Activated CD8-positive, alpha-beta memory T cell treated with anti-CD3 and anti-CD28 coated beads, Interleukin-2, amount 50 U/mL, for 24 hours (primary cell): Measurements from ENCODE around the gene CDK6.

Source experiments
- DNase-seq: peaks from one replicate; pipeline ENCODE4 v3.0.0-alpha.2; 2020; ENCODE audit errors: extremely low read depth

The CDK6 gene

GRCh38 chr7:92845736-92846135 is 9.4 kb upstream of the CDK6 start:
- no peak for DNase-seq

GRCh38 chr7:92843781-92844180 is 7.4 kb upstream of the CDK6 start:
- no peak for DNase-seq

GRCh38 chr7:92843034-92843760 is 6.8 kb upstream of the CDK6 start:
- no peak for DNase-seq

GRCh38 chr7:92841192-92841591 is 4.8 kb upstream of the CDK6 start:
- no peak for DNase-seq

GRCh38 chr7:92840316-92840715 is 3.9 kb upstream of the CDK6 start:
- no peak for DNase-seq

- no peak for DNase-seq
Measured at GRCh38 chr7:92839901-92840300, 3.5 kb upstream of the CDK6 start.

GRCh38 chr7:92838934-92839333 is 2.6 kb upstream of the CDK6 start:
- DNase-seq: no peak

- no peak for DNase-seq
Measured at GRCh38 chr7:92837000-92837749, 802 bp upstream of the CDK6 start.

GRCh38 chr7:92835851-92836488 is 403 bp downstream of the CDK6 start:
- DNase-seq: no peak

- DNase-seq: no peak
Measured at GRCh38 chr7:92835261-92835850, 1.0 kb downstream of the CDK6 start.

GRCh38 chr7:92834507-92835260 is 1.7 kb downstream of the CDK6 start:
- DNase-seq: no peak

- DNase-seq: peak; percentile 59
Measured at GRCh38 chr7:92833766-92834506, 2.4 kb downstream of the CDK6 start.

- DNase-seq: peak; percentile 61
Measured at GRCh38 chr7:92833024-92833765, 3.2 kb downstream of the CDK6 start.

- no peak for DNase-seq
Measured at GRCh38 chr7:92832534-92833023, 3.8 kb downstream of the CDK6 start.

GRCh38 chr7:92831716-92832533 is 4.4 kb downstream of the CDK6 start:
- DNase-seq: no peak

GRCh38 chr7:92830532-92831110 is 5.8 kb downstream of the CDK6 start:
- DNase-seq: no peak

- DNase-seq: no peak
Measured at GRCh38 chr7:92830027-92830426, 6.3 kb downstream of the CDK6 start.

- no peak for DNase-seq
Measured at GRCh38 chr7:92827464-92828120, 8.8 kb downstream of the CDK6 start.
